ENCODE results near the gene CEMIP.

The CEMIP gene

GRCh38 chr15:80823995-80824394 lies 44.8 kb downstream of the CEMIP start:
- DNase-seq, result peak; percentile 10

GRCh38 chr15:80825361-80826030 lies 46.3 kb downstream of the CEMIP start:
- no peak for DNase-seq

GRCh38 chr15:80828796-80829195 lies 49.6 kb downstream of the CEMIP start:
- no peak for DNase-seq

GRCh38 chr15:80830677-80831076 lies 51.5 kb downstream of the CEMIP start:
- DNase-seq, result no peak

- no peak for DNase-seq
These were observed 52.0 kb downstream of the CEMIP start for GRCh38 chr15:80831192-80831591.

- DNase-seq, result no peak
These were observed 52.5 kb downstream of the CEMIP start for GRCh38 chr15:80831606-80832224.

- DNase-seq, result no peak
These were observed 53.5 kb downstream of the CEMIP start for GRCh38 chr15:80832686-80833085.

- DNase-seq, result no peak
These were observed 55.2 kb downstream of the CEMIP start for GRCh38 chr15:80834402-80834801.

GRCh38 chr15:80834906-80835305 lies 55.7 kb downstream of the CEMIP start:
- no peak for DNase-seq

GRCh38 chr15:80835336-80835735 lies 56.2 kb downstream of the CEMIP start:
- DNase-seq, result no peak

- no peak for DNase-seq
These were observed 57.1 kb downstream of the CEMIP start for GRCh38 chr15:80836223-80836622.

GRCh38 chr15:80837006-80837405 lies 57.8 kb downstream of the CEMIP start:
- no peak for DNase-seq

- no peak for DNase-seq
These were observed 58.8 kb downstream of the CEMIP start for GRCh38 chr15:80838012-80838411.

GRCh38 chr15:80838666-80839065 lies 59.5 kb downstream of the CEMIP start:
- no peak for DNase-seq

GRCh38 chr15:80839764-80840130 lies 60.6 kb downstream of the CEMIP start:
- no peak for DNase-seq

- DNase-seq, result no peak
These were observed 61.3 kb downstream of the CEMIP start for GRCh38 chr15:80840182-80841130.

GRCh38 chr15:80841541-80841940 lies 62.4 kb downstream of the CEMIP start:
- DNase-seq, result no peak

GRCh38 chr15:80844011-80844732 lies 65.0 kb downstream of the CEMIP start:
- DNase-seq, result no peak

GRCh38 chr15:80846031-80846815 lies 67.1 kb downstream of the CEMIP start:
- no peak for DNase-seq

GRCh38 chr15:80849308-80849707 lies 70.1 kb downstream of the CEMIP start:
- DNase-seq, result peak; percentile 10

GRCh38 chr15:80850941-80851451 lies 71.8 kb downstream of the CEMIP start:
- no peak for DNase-seq

- no peak for DNase-seq
These were observed 73.5 kb downstream of the CEMIP start for GRCh38 chr15:80852676-80853075.

Data from hematopoietic multipotent progenitor cell treated with erythropoietin and hydrocortisone succinate and interleukin-3 and kit ligand, for 6 days (in vitro differentiated cells).